SJSA1 (cell line): Measurements from ENCODE around the gene C16orf46. TPM values are rescaled to one million over a fixed set of nuclear protein-coding genes. Genes with fewer than 3 reads are reported as not detected.

ENCODE experiments used
- DNase-seq, 2 experiments: peaks; one replicate each; pipeline ENCODE4 v3.0.0-alpha.2; 2015 to 2020; ENCODE audit warnings: low spot score in 2 of 2, low read depth in 1 of 2
- H3K27ac ChIP-seq: fragments of 250-450 bp; sonication (Bioruptor Pico); 2 replicates; pipeline ENCODE4 v1.5.1; 2020; ENCODE audit warnings: mild to moderate bottlenecking, moderate library complexity
- H3K27me3 ChIP-seq: fragments of 250-450 bp; sonication (Bioruptor Pico); replicated peaks from 2 replicates; pipeline ENCODE4 v1.5.1; 2020; ENCODE audit warnings: mild to moderate bottlenecking, moderate library complexity
- H3K36me3 ChIP-seq: fragments of 250-450 bp; sonication (Bioruptor Pico); 2 replicates; pipeline ENCODE4 v1.5.1; 2020; ENCODE audit warnings: mild to moderate bottlenecking
- H3K4me1 ChIP-seq: fragments of 250-450 bp; sonication (Bioruptor Pico); replicated peaks from 2 replicates; pipeline ENCODE4 v1.6.1; 2021; ENCODE audit warnings: mild to moderate bottlenecking
- H3K4me3 ChIP-seq: fragments of 250-450 bp; sonication (Bioruptor Pico); 2 replicates; pipeline ENCODE4 v1.5.1; 2020; ENCODE audit warnings: mild to moderate bottlenecking
- H3K9me3 ChIP-seq: fragments of 250-450 bp; sonication (Bioruptor Pico); replicated peaks from 2 replicates; pipeline ENCODE4 v1.5.1; 2020; ENCODE audit warnings: mild to moderate bottlenecking
- total RNA-seq: library from RNA; depleted of rRNA; stranded (reverse); fragments of >200 nt; shearing (Covaris generic); gene quantifications from 2 replicates; pipeline ENCODE4 v1.2.3, GENCODE V29; 2014

C16orf46 gene
- total RNA-seq, 1 experiment from 2014 or later, result 0.18 TPM

- no peaks in the 10 kb centered on the region for H3K36me3 ChIP-seq
- no peak overlapping the region for H3K27ac ChIP-seq
- H3K27me3 ChIP-seq, result no peaks in the 10 kb centered on the region
- no peak overlapping the region for H3K4me3 ChIP-seq
- no peak for DNase-seq
- no peaks in the 10 kb centered on the region for H3K4me1 ChIP-seq
- H3K9me3 ChIP-seq, result no peaks in the 10 kb centered on the region
Observed at GRCh38 chr16:81066681-81067080, 10.4 kb downstream of the C16orf46 start.

DNA sequence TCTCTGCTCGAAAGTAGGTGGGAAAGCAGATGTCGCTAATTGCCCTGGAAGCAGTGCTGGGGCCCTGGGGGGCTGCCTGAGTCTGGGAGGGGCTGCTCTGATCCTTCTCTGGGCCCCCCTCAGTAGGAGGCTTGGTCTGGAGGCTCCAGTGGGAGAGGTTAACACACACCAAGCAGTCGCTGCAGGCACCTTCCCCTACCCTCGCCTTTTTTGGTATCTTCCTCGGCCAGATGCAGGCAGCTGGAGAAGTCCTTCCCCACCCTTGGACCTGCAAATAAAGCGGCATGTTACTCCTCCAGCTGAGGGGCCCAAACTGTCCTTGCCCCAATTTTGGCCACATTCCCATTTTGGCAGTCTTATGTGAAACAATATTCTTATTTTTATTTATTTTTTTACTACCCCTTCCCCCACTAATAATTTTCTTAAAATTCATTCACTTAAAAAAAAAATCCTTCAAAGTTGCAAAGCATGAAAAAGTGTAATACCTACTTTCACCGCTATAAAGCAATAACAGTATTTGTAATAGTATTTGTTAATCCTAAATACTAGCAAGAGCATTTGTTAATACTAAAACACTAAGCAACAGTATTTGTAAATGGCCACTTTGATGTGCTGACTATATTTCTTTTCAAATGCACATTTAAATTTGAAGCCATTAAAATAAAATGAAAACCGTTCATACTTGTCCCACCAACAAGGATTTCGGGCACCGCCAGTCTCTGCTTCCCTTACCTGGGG, 15.0 kb downstream of the C16orf46 start:
- H3K27me3 ChIP-seq, result no peaks in the 10 kb centered on the region
- H3K9me3 ChIP-seq, result no peaks in the 10 kb centered on the region
- no peak overlapping the region for H3K27ac ChIP-seq
- no peak overlapping the region for H3K4me3 ChIP-seq
- no peak for DNase-seq
- no peaks in the 10 kb centered on the region for H3K4me1 ChIP-seq
- H3K36me3 ChIP-seq, result no peaks in the 10 kb centered on the region

- Histone ChIP-seq H3K27me3 (no peaks in the 10 kb centered on the region), H3K4me1 (no peaks in the 10 kb centered on the region), H3K9me3 (no peaks in the 10 kb centered on the region), H3K27ac (no peak overlapping the region), H3K36me3 (no peaks in the 10 kb centered on the region), H3K4me3 (no peak overlapping the region)
- DNase-seq, result no peak
Observed at GRCh38 chr16:81061307-81061640, 15.8 kb downstream of the C16orf46 start.

DNA sequence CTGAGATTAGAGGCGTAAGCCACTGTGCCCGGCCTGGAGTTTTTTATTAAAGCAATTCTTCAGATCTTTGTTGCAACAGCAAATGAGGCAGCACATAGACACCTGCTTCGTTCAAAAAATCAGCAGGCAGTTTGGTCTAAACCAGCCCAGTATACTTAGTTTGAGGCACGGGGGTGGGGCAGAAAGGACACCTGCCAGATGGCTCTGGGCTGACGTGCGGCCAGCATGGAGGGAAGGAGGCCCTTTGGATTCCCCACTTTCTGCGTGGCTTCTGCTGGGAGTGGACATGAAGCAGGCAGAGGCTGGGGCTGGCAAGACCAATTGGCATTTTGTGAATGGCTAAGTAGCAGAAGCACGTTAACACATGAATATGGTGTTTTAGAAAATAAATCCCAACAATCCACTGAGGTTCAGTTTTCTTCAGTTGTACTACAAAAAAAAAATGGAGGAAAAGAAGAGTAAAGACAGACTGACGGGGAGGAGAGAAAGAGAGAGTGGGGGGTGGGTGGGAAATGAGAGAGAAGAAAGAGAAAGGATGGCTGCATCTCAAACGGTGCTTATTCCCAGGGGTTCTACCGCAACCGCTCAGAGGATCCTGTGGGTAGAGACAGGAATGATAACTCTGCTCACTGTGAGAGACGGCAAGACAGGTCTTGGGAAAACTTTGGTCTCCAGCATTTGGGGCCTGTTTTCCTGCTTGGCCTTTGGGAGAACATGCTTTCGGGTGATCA, 16.3 kb downstream of the C16orf46 start:
- Histone ChIP-seq H3K27ac (no peak overlapping the region), H3K4me1 (no peaks in the 10 kb centered on the region), H3K9me3 (no peaks in the 10 kb centered on the region), H3K36me3 (no peaks in the 10 kb centered on the region), H3K27me3 (no peaks in the 10 kb centered on the region), H3K4me3 (no peak overlapping the region)
- DNase-seq, result no peak

GRCh38 chr16:81053761-81054160, 23.3 kb downstream of the C16orf46 start:
- H3K4me1 ChIP-seq, result no peaks in the 10 kb centered on the region
- peaks cover 2% of the 10 kb centered on the region; the same call in 1 of the 2 replicates for H3K9me3 ChIP-seq
- no peak for DNase-seq
- no peak overlapping the region for H3K27ac ChIP-seq
- H3K27me3 ChIP-seq, result no peaks in the 10 kb centered on the region
- no peaks in the 10 kb centered on the region for H3K36me3 ChIP-seq
- H3K4me3 ChIP-seq, result no peak overlapping the region

DNA sequence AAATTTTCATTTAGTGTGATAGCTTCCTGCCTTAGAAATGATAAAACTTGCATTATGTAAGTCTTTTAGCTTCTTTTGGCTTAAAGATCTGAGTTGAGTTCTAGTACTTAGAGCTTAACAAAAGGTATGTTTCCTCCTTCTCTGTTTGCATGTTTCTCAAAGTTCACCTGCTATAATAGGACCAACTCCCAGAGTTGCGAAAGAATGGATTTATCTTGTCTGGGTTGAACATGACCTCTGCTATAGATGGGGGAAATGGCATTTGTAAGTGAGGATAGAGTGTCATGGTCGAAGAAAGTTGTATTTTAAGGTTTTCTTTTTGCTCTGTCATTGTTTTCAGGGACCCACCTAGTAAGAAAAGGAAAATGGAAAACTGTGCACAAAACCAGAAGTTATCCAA, 34.2 kb downstream of the C16orf46 start:
- H3K27ac ChIP-seq, result no peak overlapping the region
- H3K9me3 ChIP-seq, result no peaks in the 10 kb centered on the region
- H3K4me1 ChIP-seq, result no peaks in the 10 kb centered on the region
- H3K27me3 ChIP-seq, result no peaks in the 10 kb centered on the region
- H3K36me3 ChIP-seq, result peaks cover 51% of the 10 kb centered on the region
- DNase-seq, result no peak
- no peak overlapping the region for H3K4me3 ChIP-seq

DNA sequence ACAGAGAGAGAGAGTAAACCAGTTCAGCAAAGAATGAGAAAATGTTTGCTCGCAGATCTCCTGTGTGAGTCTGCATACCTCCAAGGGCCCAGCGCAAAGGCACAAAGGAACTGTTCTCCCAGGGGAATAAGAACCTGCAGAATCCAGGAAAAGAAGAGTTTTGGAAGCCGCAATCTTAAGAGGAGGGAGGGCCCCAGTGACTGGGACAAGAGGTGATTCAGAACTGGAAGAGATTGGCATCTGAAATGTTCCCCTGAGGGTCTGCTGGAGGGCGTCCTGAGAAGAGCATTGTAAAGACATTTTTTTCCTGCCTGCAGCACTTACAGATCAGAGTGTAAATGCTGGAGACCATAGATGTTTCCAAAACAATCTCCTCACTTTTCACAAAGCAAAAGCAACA, 35.3 kb downstream of the C16orf46 start:
- H3K36me3 ChIP-seq, result peaks cover 54% of the 10 kb centered on the region

DNA sequence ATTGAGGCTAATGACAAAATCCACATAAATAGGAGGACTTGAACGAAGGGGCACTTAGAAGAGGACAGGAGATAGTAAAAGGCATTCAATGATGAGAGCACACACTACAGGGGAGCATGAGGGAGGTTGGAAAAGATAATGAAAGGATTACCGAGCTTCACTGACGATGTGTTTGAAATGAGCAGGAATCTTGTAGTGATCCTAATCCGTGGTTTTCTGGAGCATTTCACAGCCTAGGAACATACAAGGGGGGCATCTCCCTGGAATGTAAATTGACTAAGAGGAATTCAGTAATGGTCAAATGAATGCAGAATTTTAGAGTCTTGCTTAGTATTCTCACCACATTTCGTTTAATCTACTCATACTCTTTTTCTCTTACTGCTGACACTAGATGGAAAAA, 36.2 kb downstream of the C16orf46 start:
- no peaks in the 10 kb centered on the region for H3K27me3 ChIP-seq
- no peaks in the 10 kb centered on the region for H3K9me3 ChIP-seq
- H3K27ac ChIP-seq, result no peak overlapping the region
- 0 out of 2 replicates have a peak, but pooled peaks cover 10% of the 10 kb centered on the region for H3K4me1 ChIP-seq
- DNase-seq, result no peak
- no peak overlapping the region for H3K4me3 ChIP-seq
- H3K36me3 ChIP-seq, result peaks cover 51% of the 10 kb centered on the region

More for the DNA sequence above, 35.3 kb downstream of the C16orf46 start:
- Histone ChIP-seq H3K9me3 (no peaks in the 10 kb centered on the region), H3K27me3 (no peaks in the 10 kb centered on the region), H3K4me3 (no peak overlapping the region), H3K4me1 (0 out of 2 replicates have a peak, but pooled peaks cover 4% of the 10 kb centered on the region), H3K27ac (no peak overlapping the region)
- DNase-seq, result no peak

- no peaks in the 10 kb centered on the region; the same call in 1 of the 2 replicates for H3K9me3 ChIP-seq
- DNase-seq, result no peak
- 0 out of 2 replicates have a peak, but pooled peaks cover 10% of the 10 kb centered on the region for H3K4me1 ChIP-seq
- no peaks in the 10 kb centered on the region for H3K27me3 ChIP-seq
- H3K36me3 ChIP-seq, result peaks cover 46% of the 10 kb centered on the region
- no peak overlapping the region for H3K27ac ChIP-seq
- no peak overlapping the region for H3K4me3 ChIP-seq
Observed at GRCh38 chr16:81040131-81040530, 36.9 kb downstream of the C16orf46 start.

GRCh38 chr16:81036751-81037350, 40.2 kb downstream of the C16orf46 start:
- Histone ChIP-seq H3K27ac (no peak overlapping the region), H3K4me3 (peak overlapping the region; percentile 97), H3K27me3 (no peaks in the 10 kb centered on the region), H3K36me3 (peaks cover 26% of the 10 kb centered on the region), H3K9me3 (no peaks in the 10 kb centered on the region; the same call in 1 of the 2 replicates), H3K4me1 (0 out of 2 replicates have a peak, but pooled peaks cover 10% of the 10 kb centered on the region)
- no peak for DNase-seq

- H3K27ac ChIP-seq, result no peak overlapping the region
- DNase-seq, result peak in 1 of 2 experiments; percentile 44
- H3K36me3 ChIP-seq, result peaks cover 20% of the 10 kb centered on the region
- 0 out of 2 replicates have a peak, but pooled peaks cover 10% of the 10 kb centered on the region for H3K4me1 ChIP-seq
- no peaks in the 10 kb centered on the region; the same call in 1 of the 2 replicates for H3K9me3 ChIP-seq
- no peaks in the 10 kb centered on the region for H3K27me3 ChIP-seq
- peak overlapping the region; percentile 97 for H3K4me3 ChIP-seq
Observed at GRCh38 chr16:81035975-81036750, 40.9 kb downstream of the C16orf46 start.

DNA sequence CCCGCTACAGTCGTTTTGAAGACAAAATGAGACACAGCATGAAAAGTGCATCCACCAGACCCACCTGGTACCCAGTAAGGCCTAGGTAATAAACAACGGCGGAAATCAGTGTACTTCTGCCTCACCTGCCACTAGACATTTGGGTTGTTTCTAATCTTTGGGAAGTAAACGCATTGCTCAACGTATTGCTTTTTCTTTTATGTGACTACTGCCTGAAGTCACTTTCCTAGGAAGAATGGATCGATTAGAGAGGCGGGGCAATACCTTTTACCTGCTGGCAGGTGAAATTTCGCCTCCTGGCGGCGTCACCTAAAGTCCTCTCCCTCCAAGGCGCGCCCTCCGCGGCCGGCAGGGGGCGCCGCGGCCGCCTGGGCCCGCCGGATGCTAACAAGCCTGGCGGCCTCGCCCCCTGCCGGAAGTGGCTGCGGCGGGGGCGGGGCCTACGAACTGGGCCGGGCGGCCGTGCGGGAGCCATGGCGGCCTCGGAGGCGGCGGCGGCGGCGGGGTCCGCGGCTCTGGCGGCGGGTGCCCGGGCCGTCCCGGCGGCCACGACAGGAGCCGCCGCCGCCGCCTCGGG, 41.6 kb downstream of the C16orf46 start, which contains the start of gene ATMIN:
Gene ATMIN (plus strand): TSS at position 445 of the 577 bp plus-strand sequence. CDS start 29 bp downstream, at position 474.
- no peaks in the 10 kb centered on the region for H3K27me3 ChIP-seq
- no peak within 1 kb of the TSS for H3K27ac ChIP-seq
- peak; percentile 68 to 78 for DNase-seq
- H3K36me3 ChIP-seq, result peaks cover 17% of the 10 kb centered on the region
- H3K4me3 ChIP-seq, result peak within 1 kb of the TSS; percentile 97
- 0 out of 2 replicates have a peak, but pooled peaks cover 10% of the 10 kb centered on the region for H3K4me1 ChIP-seq
- no peaks in the 10 kb centered on the region; the same call in 1 of the 2 replicates for H3K9me3 ChIP-seq
